Fibroblast of skin of back (primary cell): ENCODE measurements around the gene TSPEAR.

ENCODE experiments used
- DNase-seq: peaks from one replicate; pipeline ENCODE4 v3.0.0-alpha.2; 2013

TSPEAR gene

GRCh38 chr21:44718571-44718970 lies 7.2 kb upstream of the TSPEAR start:
- DNase-seq: no peak

GRCh38 chr21:44718093-44718492 lies 6.7 kb upstream of the TSPEAR start:
- no peak for DNase-seq

- peak; percentile 12 for DNase-seq
Observed at GRCh38 chr21:44716984-44717383, 5.6 kb upstream of the TSPEAR start.

GRCh38 chr21:44714905-44715304 lies 3.5 kb upstream of the TSPEAR start:
- DNase-seq: no peak

- DNase-seq: no peak
Observed at GRCh38 chr21:44713846-44714245, 2.5 kb upstream of the TSPEAR start.

- no peak for DNase-seq
Observed at GRCh38 chr21:44713130-44713529, 1.8 kb upstream of the TSPEAR start.

GRCh38 chr21:44712203-44713028 lies 1.0 kb upstream of the TSPEAR start:
- no peak for DNase-seq

GRCh38 chr21:44710756-44711326 lies 531 bp downstream of the TSPEAR start:
- no peak for DNase-seq

GRCh38 chr21:44710294-44710665 lies 1.1 kb downstream of the TSPEAR start:
- no peak for DNase-seq

GRCh38 chr21:44709426-44710293 lies 1.7 kb downstream of the TSPEAR start:
- peak; percentile 13 for DNase-seq

- DNase-seq: no peak
Observed at GRCh38 chr21:44708866-44709425, 2.4 kb downstream of the TSPEAR start.

- no peak for DNase-seq
Observed at GRCh38 chr21:44708213-44708865, 3.0 kb downstream of the TSPEAR start.

- no peak for DNase-seq
Observed at GRCh38 chr21:44706706-44707581, 4.4 kb downstream of the TSPEAR start.

- no peak for DNase-seq
Observed at GRCh38 chr21:44706026-44706705, 5.2 kb downstream of the TSPEAR start.

- no peak for DNase-seq
Observed at GRCh38 chr21:44704636-44705001, 6.8 kb downstream of the TSPEAR start.

- DNase-seq: no peak
Observed at GRCh38 chr21:44703731-44704635, 7.4 kb downstream of the TSPEAR start.

GRCh38 chr21:44702973-44703730 lies 8.2 kb downstream of the TSPEAR start:
- DNase-seq: no peak

GRCh38 chr21:44702111-44702972 lies 9.0 kb downstream of the TSPEAR start:
- no peak for DNase-seq
